HCT116 (cell line): Measurements from ENCODE around the gene INPP5D.

ENCODE experiments used
- CBX3 ChIP-seq: IDR thresholded peaks from 2 replicates; pipeline ENCODE4 v1.6.1; 2012; ENCODE audit warnings: low read depth
- CTCF ChIP-seq, 3 experiments: fragments of 200-600 bp in 1 of 3; sonication (generic) in 1 of 3; IDR thresholded peaks in 2 of 3; conservative IDR thresholded peaks in 1 of 3; 2 replicates each; pipeline ENCODE4 v1.5.1; 2012 to 2017; ENCODE audit warnings: low read depth in 2 of 3, low read length in 2 of 3, antibody characterized with exemption in 1 of 3, borderline replicate concordance in 1 of 3, control low read depth in 1 of 3, mild to moderate bottlenecking in 1 of 3, mixed read lengths in 1 of 3, mixed run types in 1 of 3, moderate library complexity in 1 of 3; ENCODE audit not compliant: insufficient read depth in 1 of 3
- EGR1 ChIP-seq: IDR thresholded peaks from 2 replicates; pipeline ENCODE4 v1.6.1; 2012; ENCODE audit warnings: low read depth
- EZH2 ChIP-seq: fragments of 200-600 bp; sonication (generic); IDR thresholded peaks from 2 replicates; pipeline ENCODE4 v1.6.1; 2017; ENCODE audit warnings: antibody characterized with exemption, mixed run types
- EZH2phosphoT487 ChIP-seq: fragments of 200-600 bp; IDR thresholded peaks from 2 replicates; pipeline ENCODE4 v1.6.1; 2018; ENCODE audit warnings: antibody characterized with exemption, borderline replicate concordance
- MAX ChIP-seq: IDR thresholded peaks from 2 replicates; pipeline ENCODE4 v1.6.1; 2012
- POLR2A ChIP-seq: IDR thresholded peaks from 2 replicates; pipeline ENCODE4 v1.7.0; 2011; ENCODE audit warnings: borderline replicate concordance; ENCODE audit not compliant: insufficient read depth, insufficient read length; ENCODE audit errors: extremely low read depth
- POLR2AphosphoS5 ChIP-seq: IDR thresholded peaks from 2 replicates; pipeline ENCODE4 v1.6.1; 2011; ENCODE audit warnings: mild to moderate bottlenecking, low read depth, low read length, moderate library complexity
- RAD21 ChIP-seq: IDR thresholded peaks from 2 replicates; pipeline ENCODE4 v1.6.1; 2012; ENCODE audit warnings: low read depth, mild to moderate bottlenecking
- SIN3A ChIP-seq: IDR thresholded peaks from 2 replicates; pipeline ENCODE4 v1.6.1; 2012; ENCODE audit warnings: low read depth
- SP1 ChIP-seq: IDR thresholded peaks from 2 replicates; pipeline ENCODE4 v1.6.1; 2012; ENCODE audit warnings: low read depth
- ZFX ChIP-seq: fragments of 450-650 bp; IDR thresholded peaks from 2 replicates; pipeline ENCODE4 v1.6.1; 2017
- TF ChIP-seq, protein P1 (sequence below): IDR thresholded peaks from 2 replicates; pipeline ENCODE4 v1.6.1; 2012; ENCODE audit warnings: low read depth

GRCh38 chr2:233035426-233036161 lies 24.5 kb upstream of the INPP5D start:
- TF ChIP-seq, protein P1, sequence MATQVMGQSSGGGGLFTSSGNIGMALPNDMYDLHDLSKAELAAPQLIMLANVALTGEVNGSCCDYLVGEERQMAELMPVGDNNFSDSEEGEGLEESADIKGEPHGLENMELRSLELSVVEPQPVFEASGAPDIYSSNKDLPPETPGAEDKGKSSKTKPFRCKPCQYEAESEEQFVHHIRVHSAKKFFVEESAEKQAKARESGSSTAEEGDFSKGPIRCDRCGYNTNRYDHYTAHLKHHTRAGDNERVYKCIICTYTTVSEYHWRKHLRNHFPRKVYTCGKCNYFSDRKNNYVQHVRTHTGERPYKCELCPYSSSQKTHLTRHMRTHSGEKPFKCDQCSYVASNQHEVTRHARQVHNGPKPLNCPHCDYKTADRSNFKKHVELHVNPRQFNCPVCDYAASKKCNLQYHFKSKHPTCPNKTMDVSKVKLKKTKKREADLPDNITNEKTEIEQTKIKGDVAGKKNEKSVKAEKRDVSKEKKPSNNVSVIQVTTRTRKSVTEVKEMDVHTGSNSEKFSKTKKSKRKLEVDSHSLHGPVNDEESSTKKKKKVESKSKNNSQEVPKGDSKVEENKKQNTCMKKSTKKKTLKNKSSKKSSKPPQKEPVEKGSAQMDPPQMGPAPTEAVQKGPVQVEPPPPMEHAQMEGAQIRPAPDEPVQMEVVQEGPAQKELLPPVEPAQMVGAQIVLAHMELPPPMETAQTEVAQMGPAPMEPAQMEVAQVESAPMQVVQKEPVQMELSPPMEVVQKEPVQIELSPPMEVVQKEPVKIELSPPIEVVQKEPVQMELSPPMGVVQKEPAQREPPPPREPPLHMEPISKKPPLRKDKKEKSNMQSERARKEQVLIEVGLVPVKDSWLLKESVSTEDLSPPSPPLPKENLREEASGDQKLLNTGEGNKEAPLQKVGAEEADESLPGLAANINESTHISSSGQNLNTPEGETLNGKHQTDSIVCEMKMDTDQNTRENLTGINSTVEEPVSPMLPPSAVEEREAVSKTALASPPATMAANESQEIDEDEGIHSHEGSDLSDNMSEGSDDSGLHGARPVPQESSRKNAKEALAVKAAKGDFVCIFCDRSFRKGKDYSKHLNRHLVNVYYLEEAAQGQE: no peak
- TF ChIP-seq EZH2phosphoT487: no peak
- no peak for TF ChIP-seq CBX3
- TF ChIP-seq CTCF (IDR thresholded peaks at IDR 0.05 in 2 of 3, conservative IDR thresholded peaks at IDR 0.05 in 1 of 3; ENCODE audit: borderline replicate concordance in 1 of 3, insufficient read depth in 1 of 3, low read depth in 2 of 3, low read length in 2 of 3): no peak
- no peak for TF ChIP-seq SP1
- TF ChIP-seq EGR1: no peak
- TF ChIP-seq SIN3A: no peak
- no peak for TF ChIP-seq RAD21
- TF ChIP-seq POLR2A: no peak
- no peak for TF ChIP-seq EZH2
- no peak for TF ChIP-seq MAX
- no peak for TF ChIP-seq POLR2AphosphoS5
- TF ChIP-seq ZFX: no peak
